Uterus (tissue), 4 donors: ENCODE results near the gene OR8B8. TPM values are rescaled to one million over a fixed set of nuclear protein-coding genes. Genes with fewer than 3 reads are reported as not detected.
"Not testable (repeated sequence)": the region's sequence is repeated elsewhere in the genome, so short reads cannot be mapped to it uniquely, and the experiment has no call there.

Source experiments
- DNase-seq, 2 donors: peaks; one replicate each; pipeline ENCODE4 v3.0.0-alpha.2; 2019 to 2020
- H3K27ac ChIP-seq, 2 donors: fragments of 200-600 bp; sonication (generic); 1 replicate in 1 of 2; 2 replicates in 1 of 2; pipeline ENCODE4 v1.5.1; 2016 to 2018
- H3K27me3 ChIP-seq, 2 donors: fragments of 200-600 bp; sonication (generic); one replicate each; pipeline ENCODE4 v1.5.1; 2018 to 2019; ENCODE audit warnings: control low read depth in 1 of 2
- H3K36me3 ChIP-seq, 2 donors: fragments of 200-600 bp; sonication (generic); one replicate each; pipeline ENCODE4 v1.5.1; 2019; ENCODE audit warnings: control low read depth in 1 of 2
- H3K4me1 ChIP-seq, 2 donors: fragments of 200-600 bp; sonication (generic); one replicate each; pipeline ENCODE4 v1.5.1; 2018 to 2019; ENCODE audit warnings: control low read depth in 1 of 2
- H3K4me3 ChIP-seq, 2 donors: fragments of 200-600 bp; sonication (generic); 1 replicate in 1 of 2; 2 replicates in 1 of 2; pipeline ENCODE4 v1.5.1; 2018 to 2019; ENCODE audit warnings: mild to moderate bottlenecking in 1 of 2
- H3K9me3 ChIP-seq, 2 donors: fragments of 200-600 bp; sonication (generic); one replicate each; pipeline ENCODE4 v1.5.1; 2019; ENCODE audit warnings: control low read depth in 1 of 2
- CTCF ChIP-seq, 4 experiments: fragments of 200-600 bp in 2 of 4; fragments of 450-650 bp in 2 of 4; sonication (generic) in 2 of 4; IDR thresholded peaks; one replicate each; pipeline ENCODE4 v1.5.1; 2016 to 2019; ENCODE audit warnings: antibody characterized with exemption in 4 of 4, mild to moderate bottlenecking in 2 of 4, moderate library complexity in 1 of 4
- POLR2A ChIP-seq, 2 donors: fragments of 450-650 bp; IDR thresholded peaks; one replicate each; pipeline ENCODE4 v1.6.1; 2016; ENCODE audit warnings: antibody characterized with exemption in 2 of 2, mild to moderate bottlenecking in 1 of 2, moderate library complexity in 1 of 2
- intact Hi-C: fragments of 100-400 bp; cut with DNase I; formaldehyde crosslinking; loops from one replicate; pipeline ENCODE4 v1.15.1; 2023; ENCODE audit warnings: low total_unique reads
- total RNA-seq, 4 donors: library from RNA; depleted of rRNA in 3 of 4; stranded (reverse); fragments of >200 nt in 3 of 4; gene quantifications; one replicate each; pipeline versions ENCODE4 v1.1.0 to v1.2.4, GENCODE V29; 2014 to 2023
- donor health status: DM: yes; HTN: yes; CAD: no.

The OR8B8 gene
- total RNA-seq, 4 donors from 2014 or later: not detected

- Histone ChIP-seq H3K9me3 (no peaks in the 10 kb centered on the region), H3K27ac (no peak overlapping the region), H3K4me3 (no peak overlapping the region), H3K4me1 (no peaks in the 10 kb centered on the region), H3K36me3 (no peaks in the 10 kb centered on the region), H3K27me3 (no peaks in the 10 kb centered on the region)
- no peak for DNase-seq
- intact Hi-C loops: no loop called here
- no peak for TF ChIP-seq POLR2A (IDR thresholded peaks at IDR 0.05)
- TF ChIP-seq CTCF (IDR thresholded peaks at IDR 0.05): no peak
Observed at GRCh38 chr11:124463324-124463723, 17.8 kb upstream of the OR8B8 start.

- Histone ChIP-seq H3K4me1 (no peaks in the 10 kb centered on the region), H3K27ac (no peak overlapping the region), H3K4me3 (no peak overlapping the region), H3K36me3 (no peaks in the 10 kb centered on the region), H3K27me3 (no peaks in the 10 kb centered on the region), H3K9me3 (no peaks in the 10 kb centered on the region)
- intact Hi-C loops: no loop called here
- DNase-seq: no peak
- TF ChIP-seq POLR2A (IDR thresholded peaks at IDR 0.05): no peak
- TF ChIP-seq CTCF (IDR thresholded peaks at IDR 0.05): no peak
Observed at GRCh38 chr11:124460459-124460858, 15.0 kb upstream of the OR8B8 start.

- H3K9me3 ChIP-seq, H3K4me3 ChIP-seq, H3K4me1 ChIP-seq, H3K27me3 ChIP-seq, H3K36me3 ChIP-seq, intact Hi-C loops, DNase-seq, H3K27ac ChIP-seq: not testable (repeated sequence)
Observed at GRCh38 chr11:124459379-124459778, 13.9 kb upstream of the OR8B8 start.

- intact Hi-C loops: no loop called here
- no peak overlapping the region for H3K4me3 ChIP-seq
Observed at GRCh38 chr11:124454552-124454951, 9.1 kb upstream of the OR8B8 start.

GRCh38 chr11:124446916-124447315, 1.4 kb upstream of the OR8B8 start:
- no peak overlapping the region for H3K4me3 ChIP-seq
- no peaks in the 10 kb centered on the region for H3K4me1 ChIP-seq
- no peak overlapping the region for H3K27ac ChIP-seq
- intact Hi-C loops: no loop called here
- DNase-seq: no peak
- no peaks in the 10 kb centered on the region for H3K27me3 ChIP-seq
- no peak for TF ChIP-seq POLR2A (IDR thresholded peaks at IDR 0.05)
- TF ChIP-seq CTCF (IDR thresholded peaks at IDR 0.05): no peak
- no peaks in the 10 kb centered on the region for H3K36me3 ChIP-seq
- H3K9me3 ChIP-seq: no peaks in the 10 kb centered on the region

More at GRCh38 chr11:124454552-124454951, 9.1 kb upstream of the OR8B8 start:
- no peaks in the 10 kb centered on the region for H3K36me3 ChIP-seq
- H3K9me3 ChIP-seq: no peaks in the 10 kb centered on the region
- H3K4me1 ChIP-seq: no peaks in the 10 kb centered on the region
- H3K27me3 ChIP-seq: no peaks in the 10 kb centered on the region
- no peak for DNase-seq
- no peak for TF ChIP-seq CTCF (IDR thresholded peaks at IDR 0.05)
- no peak for TF ChIP-seq POLR2A (IDR thresholded peaks at IDR 0.05)
- H3K27ac ChIP-seq: no peak overlapping the region

- no peak overlapping the region for H3K4me3 ChIP-seq
- no peaks in the 10 kb centered on the region for H3K36me3 ChIP-seq
- no peaks in the 10 kb centered on the region for H3K9me3 ChIP-seq
- H3K27ac ChIP-seq: no peak overlapping the region
- TF ChIP-seq CTCF (IDR thresholded peaks at IDR 0.05): no peak
- no peak for TF ChIP-seq POLR2A (IDR thresholded peaks at IDR 0.05)
- DNase-seq: no peak
- no peaks in the 10 kb centered on the region for H3K4me1 ChIP-seq
- intact Hi-C loops: no loop called here
- H3K27me3 ChIP-seq: no peaks in the 10 kb centered on the region
Observed at GRCh38 chr11:124442847-124443246, 2.6 kb downstream of the OR8B8 start.
